Bronchial epithelial cell (primary cell): Measurements from ENCODE around the gene PMFBP1. TPM values are rescaled to one million over a fixed set of nuclear protein-coding genes. Genes with fewer than 3 reads are reported as not detected.

Source experiments
- DNase-seq: peaks from one replicate; pipeline ENCODE4 v3.0.0-alpha.2; 2010; ENCODE audit warnings: low read depth
- FAIRE-seq: peaks from 2 replicates; lab custom pipeline; 2011; peaks lifted over from hg19 to GRCh38; lab: Jason Lieb, UNC
- H3K27me3 ChIP-seq: 2 replicates; pipeline ENCODE4 v1.5.1; 2011; ENCODE audit warnings: low read length; ENCODE audit not compliant: control insufficient read depth, insufficient read depth
- H3K36me3 ChIP-seq: 2 replicates; pipeline ENCODE4 v1.5.1; 2011; ENCODE audit warnings: low read length; ENCODE audit not compliant: control insufficient read depth, insufficient read depth
- H3K4me3 ChIP-seq: 2 replicates; pipeline ENCODE4 v1.5.1; 2011; ENCODE audit warnings: mild to moderate bottlenecking, low read depth, low read length, control low read depth
- CTCF ChIP-seq: IDR thresholded peaks from 2 replicates; pipeline ENCODE4 v1.5.1; 2011; ENCODE audit warnings: mild to moderate bottlenecking, moderate library complexity, low read length, control low read depth, inconsistent platforms; ENCODE audit not compliant: insufficient read depth, severe bottlenecking
- total RNA-seq: library from RNA; depleted of rRNA; stranded (reverse); fragments of >200 nt; gene quantifications from 2 replicates; pipeline ENCODE4 v1.2.1, GENCODE V29; 2014

Gene PMFBP1
- total RNA-seq = 0.53 and 1.9 TPM in 2 replicates

GRCh38 chr16:72172105-72173034, at the start of gene PMFBP1:
Gene PMFBP1 (minus strand): TSS chr16:72172155. CDS start chr16:72171208, 947 bp downstream.
- Histone ChIP-seq H3K36me3 (no peaks in the 10 kb centered on the region), H3K27me3 (no peaks in the 10 kb centered on the region), H3K4me3 (no peak within 1 kb of the TSS)
- FAIRE-seq (no peak), DNase-seq (peak; percentile 87)
- TF ChIP-seq CTCF = no peak

- Histone ChIP-seq H3K4me3 (no peak overlapping the region), H3K27me3 (no peaks in the 10 kb centered on the region), H3K36me3 (no peaks in the 10 kb centered on the region)
- FAIRE-seq (no peak), DNase-seq (no peak)
- TF ChIP-seq CTCF = no peak
Measured at GRCh38 chr16:72221630-72222024, 49.7 kb upstream of the PMFBP1 start.

- no peak for FAIRE-seq
- no peak overlapping the region for H3K4me3 ChIP-seq
- no peaks in the 10 kb centered on the region for H3K36me3 ChIP-seq
- TF ChIP-seq CTCF = no peak
- H3K27me3 ChIP-seq = no peaks in the 10 kb centered on the region
- DNase-seq = no peak
Measured at GRCh38 chr16:72220875-72221629, 49.1 kb upstream of the PMFBP1 start.

- TF ChIP-seq CTCF = no peak
- Histone ChIP-seq H3K36me3 (no peaks in the 10 kb centered on the region), H3K27me3 (no peaks in the 10 kb centered on the region), H3K4me3 (no peak overlapping the region)
- FAIRE-seq (no peak), DNase-seq (no peak)
Measured at GRCh38 chr16:72219282-72219681, 47.3 kb upstream of the PMFBP1 start.

- Histone ChIP-seq H3K36me3 (no peaks in the 10 kb centered on the region), H3K27me3 (no peaks in the 10 kb centered on the region), H3K4me3 (no peak overlapping the region)
- no peak for TF ChIP-seq CTCF
- FAIRE-seq (no peak), DNase-seq (no peak)
Measured at GRCh38 chr16:72216767-72217166, 44.8 kb upstream of the PMFBP1 start.
